H9 (cell line): ENCODE measurements around the gene SLC1A1. TPM values are rescaled to one million over a fixed set of nuclear protein-coding genes. Genes with fewer than 3 reads are reported as not detected.
"Not testable (repeated sequence)": the region's sequence is repeated elsewhere in the genome, so short reads cannot be mapped to it uniquely, and the experiment has no call there.

Experiments
- DNase-seq: peaks from one replicate; pipeline ENCODE4 v3.0.0-alpha.2; 2017
- H2AFZ ChIP-seq: one replicate; pipeline ENCODE4 v1.6.1; 2013; ENCODE audit warnings: mild to moderate bottlenecking, low read length, control low read depth, moderate library complexity
- H2AK5ac ChIP-seq: 2 replicates; pipeline ENCODE4 v1.6.1; 2013; ENCODE audit warnings: low read length, control low read depth, mixed read lengths; ENCODE audit not compliant: insufficient read length
- H2BK120ac ChIP-seq: one replicate; pipeline ENCODE4 v1.6.1; 2013; ENCODE audit warnings: low read depth, mild to moderate bottlenecking, low read length, control low read depth, inconsistent platforms; ENCODE audit not compliant: poor library complexity, severe bottlenecking
- H2BK12ac ChIP-seq: 2 replicates; pipeline ENCODE4 v1.6.1; 2013; ENCODE audit warnings: low read length, control low read depth, mixed read lengths, low read depth; ENCODE audit not compliant: insufficient read length
- H2BK15ac ChIP-seq: 2 replicates; pipeline ENCODE4 v1.6.1; 2013; ENCODE audit warnings: low read depth, low read length, control low read depth
- H2BK20ac ChIP-seq: one replicate; pipeline ENCODE4 v1.6.1; 2013; ENCODE audit warnings: low read depth, mild to moderate bottlenecking, low read length, control low read depth, inconsistent platforms; ENCODE audit not compliant: poor library complexity, severe bottlenecking
- H2BK5ac ChIP-seq: 2 replicates; pipeline ENCODE4 v1.6.1; 2013; ENCODE audit warnings: low read length, control low read depth, mixed read lengths; ENCODE audit not compliant: insufficient read length
- H3K14ac ChIP-seq: 2 replicates; pipeline ENCODE4 v1.6.1; 2013; ENCODE audit warnings: low read length, control low read depth; ENCODE audit not compliant: insufficient read depth
- H3K18ac ChIP-seq: 2 replicates; pipeline ENCODE4 v1.6.1; 2013; ENCODE audit warnings: low read depth, mild to moderate bottlenecking, mixed read lengths, low read length, control low read depth; ENCODE audit not compliant: insufficient read length
- H3K23ac ChIP-seq: 2 replicates; pipeline ENCODE4 v1.6.1; 2013; ENCODE audit warnings: low read length, control low read depth, mixed read lengths, low read depth; ENCODE audit not compliant: insufficient read length
- H3K23me2 ChIP-seq: 2 replicates; pipeline ENCODE4 v1.6.1; 2013; ENCODE audit warnings: low read depth, mild to moderate bottlenecking, mixed read lengths, low read length, control low read depth; ENCODE audit not compliant: insufficient read length, poor library complexity, severe bottlenecking
- H3K27ac ChIP-seq: 2 replicates; pipeline ENCODE4 v1.5.1; 2013; ENCODE audit warnings: low read length, control low read depth, mixed read lengths, low read depth; ENCODE audit not compliant: insufficient read length
- H3K27me3 ChIP-seq: 2 replicates; pipeline ENCODE4 v1.6.1; 2013; ENCODE audit warnings: low read length, control low read depth, inconsistent platforms; ENCODE audit not compliant: insufficient read depth
- H3K4ac ChIP-seq: 2 replicates; pipeline ENCODE4 v1.6.1; 2013; ENCODE audit warnings: low read depth, mild to moderate bottlenecking, control low read depth, inconsistent platforms, low read length, moderate library complexity
- H3K4me1 ChIP-seq: 2 replicates; pipeline ENCODE4 v1.6.1; 2013; ENCODE audit warnings: low read length, control low read depth, inconsistent platforms; ENCODE audit not compliant: insufficient read depth
- H3K4me2 ChIP-seq: 2 replicates; pipeline ENCODE4 v1.6.1; 2013; ENCODE audit warnings: low read length, control low read depth, mixed read lengths; ENCODE audit not compliant: insufficient read length, insufficient read depth
- H3K56ac ChIP-seq: 2 replicates; pipeline ENCODE4 v1.6.1; 2013; ENCODE audit warnings: low read depth, mild to moderate bottlenecking, mixed read lengths, low read length, control low read depth; ENCODE audit not compliant: insufficient read length
- H3K79me1 ChIP-seq: 2 replicates; pipeline ENCODE4 v1.6.1; 2013; ENCODE audit warnings: low read depth, mild to moderate bottlenecking, moderate library complexity, low read length, control low read depth, inconsistent platforms; ENCODE audit not compliant: insufficient read depth, poor library complexity, severe bottlenecking
- H3K79me2 ChIP-seq: 2 replicates; pipeline ENCODE4 v1.6.1; 2013; ENCODE audit warnings: low read length, control low read depth, inconsistent platforms; ENCODE audit not compliant: insufficient read depth
- H3K9ac ChIP-seq: 2 replicates; pipeline ENCODE4 v1.6.1; 2013; ENCODE audit warnings: low read length, control low read depth, mixed read lengths; ENCODE audit not compliant: insufficient read length; ENCODE audit errors: extremely low read depth
- H3K9me3 ChIP-seq: one replicate; pipeline ENCODE4 v1.6.1; 2013; ENCODE audit warnings: low read depth, low read length, inconsistent platforms; ENCODE audit not compliant: control insufficient read depth
- H3T11ph ChIP-seq: one replicate; pipeline ENCODE4 v1.6.1; 2013; ENCODE audit warnings: mild to moderate bottlenecking, low read length, control low read depth, inconsistent platforms
- H4K20me1 ChIP-seq: one replicate; pipeline ENCODE4 v1.6.1; 2013; ENCODE audit not compliant: control insufficient read depth, insufficient read length, insufficient read depth
- H4K5ac ChIP-seq: 2 replicates; pipeline ENCODE4 v1.6.1; 2013; ENCODE audit warnings: low read depth, mild to moderate bottlenecking, mixed read lengths, low read length, control low read depth; ENCODE audit not compliant: insufficient read length
- H4K8ac ChIP-seq: replicated peaks from 2 replicates; pipeline ENCODE4 v1.6.1; 2013; ENCODE audit warnings: low read length, control low read depth, mixed read lengths, low read depth; ENCODE audit not compliant: insufficient read length
- H4K91ac ChIP-seq: 2 replicates; pipeline ENCODE4 v1.6.1; 2013; ENCODE audit warnings: low read depth, mild to moderate bottlenecking, moderate library complexity, mixed read lengths, low read length, control low read depth; ENCODE audit not compliant: insufficient read length
- H3K27ac Mint-ChIP-seq, 3 experiments: 2 replicates in 2 of 3; 3 replicates in 1 of 3; pipeline ENCODE4 v1.8.0; 2020 to 2021; ENCODE audit warnings: mixed read lengths in 3 of 3, mild to moderate bottlenecking in 1 of 3, moderate library complexity in 1 of 3
- H3K27me3 Mint-ChIP-seq: 2 replicates; pipeline ENCODE4 v1.8.0; 2021; ENCODE audit warnings: low read depth, mild to moderate bottlenecking, moderate library complexity, mixed read lengths
- H3K36me3 Mint-ChIP-seq, 3 experiments: 2 replicates in 2 of 3; 3 replicates in 1 of 3; pipeline ENCODE4 v1.8.0; 2020 to 2021; ENCODE audit warnings: low read depth in 3 of 3, mixed read lengths in 3 of 3; ENCODE audit not compliant: insufficient read depth in 1 of 3
- H3K4me1 Mint-ChIP-seq, 2 experiments: 2 replicates each; pipeline ENCODE4 v1.8.0; 2020; ENCODE audit warnings: mixed read lengths in 2 of 2
- H3K4me3 Mint-ChIP-seq, 2 experiments: 2 replicates in 1 of 2; 3 replicates in 1 of 2; pipeline ENCODE4 v1.8.0; 2020 to 2021; ENCODE audit warnings: mild to moderate bottlenecking in 2 of 2, mixed read lengths in 2 of 2, moderate library complexity in 1 of 2
- H3K9me3 Mint-ChIP-seq, 2 experiments: 2 replicates in 1 of 2; 3 replicates in 1 of 2; pipeline ENCODE4 v1.8.0; 2020; ENCODE audit warnings: mild to moderate bottlenecking in 2 of 2, mixed read lengths in 2 of 2, moderate library complexity in 1 of 2
- WGBS: extraction: QIAGEN DNeasy Blood & Tissue Kit; methylation state at CpG from one replicate; pipeline ENCODE4 v1.1.7; 2013; ENCODE audit warnings: missing lambda C conversion rate, low lambda C conversion rate, mixed read lengths; ENCODE audit not compliant: insufficient read length; ENCODE audit errors: extremely low coverage; 5-methylcytosine and 5-hydroxymethylcytosine counted together
- total RNA-seq: library from RNA; stranded (reverse); gene quantifications from 2 replicates; pipeline ENCODE4 v1.2.1, GENCODE V29; 2021

The SLC1A1 gene
- total RNA-seq, 1 experiment from 2014 or later, result 4.7 TPM

GRCh38 chr9:4536196-4536595, 45.9 kb downstream of the SLC1A1 start:
- not testable (repeated sequence) for H3T11ph ChIP-seq, H3K79me1 ChIP-seq, H3K9me3 Mint-ChIP-seq, H2BK5ac ChIP-seq, H3K23ac ChIP-seq, H3K4ac ChIP-seq, H3K9ac ChIP-seq, H2BK12ac ChIP-seq, DNase-seq, H3K9me3 ChIP-seq, H2BK120ac ChIP-seq, H3K27me3 Mint-ChIP-seq, H4K8ac ChIP-seq, H3K4me3 Mint-ChIP-seq, H3K4me2 ChIP-seq, H3K56ac ChIP-seq, H3K23me2 ChIP-seq, H3K27me3 ChIP-seq, H3K4me1 ChIP-seq, H4K91ac ChIP-seq, H3K14ac ChIP-seq, H3K4me1 Mint-ChIP-seq, H3K18ac ChIP-seq, H4K5ac ChIP-seq, H3K27ac ChIP-seq, H2BK20ac ChIP-seq, H2AK5ac ChIP-seq, H3K27ac Mint-ChIP-seq, H3K79me2 ChIP-seq, H2AFZ ChIP-seq, H2BK15ac ChIP-seq, H4K20me1 ChIP-seq
- no CpG with 5 or more reads among the region's 1 CpG for WGBS
- peaks cover 2 to 16% (median 10%) of the 10 kb centered on the region in 3 experiments for H3K36me3 Mint-ChIP-seq
